Neural cell (in vitro differentiated cells): ENCODE measurements around the gene PAX8. TPM values are rescaled to one million over a fixed set of nuclear protein-coding genes. Genes with fewer than 3 reads are reported as not detected.
A peak's percentile ranks its signal among the peaks of the same experiment; 100 is the strongest.

Experiments
- H2AFZ ChIP-seq: fragments of 200-600, 300-800 bp; sonication (generic), shearing (Covaris generic); 2 replicates; pipeline ENCODE4 v1.6.0; 2014; ENCODE audit warnings: low read depth, mild to moderate bottlenecking, antibody characterized with exemption, low read length, moderate library complexity
- H3F3A ChIP-seq: fragments of 200-600 bp; shearing (Covaris generic); 2 replicates; pipeline ENCODE4 v1.6.1; 2016; ENCODE audit warnings: mild to moderate bottlenecking, moderate library complexity, mixed read lengths, antibody characterized with exemption, low read length; ENCODE audit not compliant: insufficient read depth, poor library complexity, severe bottlenecking
- H3K27ac ChIP-seq: fragments of 200-600, 300-800 bp; sonication (generic), shearing (Covaris generic); 2 replicates; pipeline ENCODE4 v1.5.1; 2014; ENCODE audit warnings: mild to moderate bottlenecking, low read length, moderate library complexity
- H3K27me3 ChIP-seq: fragments of 300-800, 200-600 bp; sonication (generic), shearing (Covaris generic); 2 replicates; pipeline ENCODE4 v1.6.0; 2014; ENCODE audit warnings: mild to moderate bottlenecking, low read depth, low read length, moderate library complexity; ENCODE audit not compliant: insufficient read depth
- H3K36me3 ChIP-seq: fragments of 300-800, 200-600 bp; sonication (generic), shearing (Covaris generic); 2 replicates; pipeline ENCODE4 v1.5.1; 2014; ENCODE audit warnings: mild to moderate bottlenecking, antibody characterized with exemption, low read length, moderate library complexity; ENCODE audit not compliant: insufficient read depth
- H3K4me2 ChIP-seq: fragments of 300-800, 200-600 bp; sonication (generic), shearing (Covaris generic); 2 replicates; pipeline ENCODE4 v1.6.0; 2014; ENCODE audit warnings: mild to moderate bottlenecking, low read length
- H3K4me3 ChIP-seq: fragments of 300-800, 200-600 bp; sonication (generic), shearing (Covaris generic); 2 replicates; pipeline ENCODE4 v1.5.1; 2014; ENCODE audit warnings: mild to moderate bottlenecking, low read length, moderate library complexity
- H3K79me2 ChIP-seq: fragments of 200-600 bp; shearing (Covaris generic); replicated peaks from 2 replicates; pipeline ENCODE4 v1.6.0; 2014; ENCODE audit warnings: mild to moderate bottlenecking, low read length, moderate library complexity; ENCODE audit not compliant: insufficient read depth
- H3K9ac ChIP-seq: fragments of 300-800, 200-600 bp; sonication (generic), shearing (Covaris generic); 2 replicates; pipeline ENCODE4 v1.6.1; 2016; ENCODE audit warnings: mild to moderate bottlenecking, low read length, mixed read lengths
- H3K9me2 ChIP-seq: fragments of 200-600 bp; shearing (Covaris generic); 2 replicates; pipeline ENCODE4 v1.6.1; 2016; ENCODE audit warnings: mild to moderate bottlenecking, low read length, mixed read lengths; ENCODE audit not compliant: insufficient read depth
- H3K9me3 ChIP-seq: fragments of 200-600, 300-800 bp; sonication (generic), shearing (Covaris generic); 2 replicates; pipeline ENCODE4 v1.6.1; 2016; ENCODE audit warnings: mild to moderate bottlenecking, mixed run types, low read length, moderate library complexity, mixed read lengths
- H4K20me1 ChIP-seq: fragments of 200-600 bp; shearing (Covaris generic); 2 replicates; pipeline ENCODE4 v1.6.1; 2016; ENCODE audit warnings: mild to moderate bottlenecking, mixed run types; ENCODE audit not compliant: insufficient read depth
- EP300 ChIP-seq: fragments of 450-650 bp; conservative IDR thresholded peaks from 2 replicates; pipeline ENCODE4 v1.6.1; 2014; ENCODE audit warnings: antibody characterized with exemption, mild to moderate bottlenecking, moderate library complexity; ENCODE audit not compliant: poor library complexity, severe bottlenecking
- EZH2 ChIP-seq: fragments of 200-600, 300-800 bp; shearing (Covaris generic), sonication (generic); IDR thresholded peaks from 2 replicates; pipeline ENCODE4 v1.6.1; 2014; ENCODE audit warnings: antibody characterized with exemption, low read length, borderline replicate concordance, mild to moderate bottlenecking; ENCODE audit not compliant: insufficient read depth, poor library complexity, severe bottlenecking
- RAD21 ChIP-seq: fragments of 450-650 bp; conservative IDR thresholded peaks from 2 replicates; pipeline ENCODE4 v1.6.1; 2014; ENCODE audit warnings: antibody characterized with exemption, mild to moderate bottlenecking, moderate library complexity
- REST ChIP-seq: IDR thresholded peaks from 2 replicates; pipeline ENCODE4 v1.6.1; 2012; ENCODE audit warnings: borderline replicate concordance
- SMC3 ChIP-seq: fragments of 450-650 bp; conservative IDR thresholded peaks from 2 replicates; pipeline ENCODE4 v1.6.1; 2014; ENCODE audit warnings: antibody characterized with exemption, mild to moderate bottlenecking, moderate library complexity; ENCODE audit not compliant: poor library complexity
- TAF1 ChIP-seq: IDR thresholded peaks from 2 replicates; pipeline ENCODE4 v1.6.1; 2012; ENCODE audit warnings: low read depth
- polyA plus RNA-seq: library from polyadenylated mRNA; depleted of rRNA; stranded (reverse); fragments of >200 nt; gene quantifications from 2 replicates; pipeline ENCODE4 v1.2.3, GENCODE V29; 2014
- TF ChIP-seq, protein P1 (sequence below): fragments of 450-650 bp; IDR thresholded peaks from 2 replicates; pipeline ENCODE4 v1.5.1; 2014; ENCODE audit warnings: antibody characterized with exemption, mild to moderate bottlenecking, moderate library complexity; ENCODE audit not compliant: poor library complexity, severe bottlenecking

PAX8 gene
- polyA plus RNA-seq, 1 donor from 2014 or later: not detected

GRCh38 chr2:113275556-113276215, 3.0 kb downstream of the PAX8 start:
- H3K9me2 ChIP-seq: no peaks in the 10 kb centered on the region
- peak overlapping the region; percentile 43 for H3K4me3 ChIP-seq
- no peak overlapping the region for H3K4me2 ChIP-seq

GRCh38 chr2:113274432-113274831, 4.3 kb downstream of the PAX8 start:
- TF ChIP-seq REST (no peak), SMC3 (no peak), TAF1 (no peak), EZH2 (no peak), RAD21 (no peak), EP300 (no peak)
- H3K27me3 ChIP-seq: peaks cover 80% of the 10 kb centered on the region
- no peaks in the 10 kb centered on the region for H3K36me3 ChIP-seq
- H3K4me2 ChIP-seq: no peak overlapping the region
- no peaks in the 10 kb centered on the region for H3K9me2 ChIP-seq
- H3F3A ChIP-seq: no peaks in the 10 kb centered on the region
- no peak overlapping the region for H3K9ac ChIP-seq
- H2AFZ ChIP-seq: no peak overlapping the region
- no peak overlapping the region for H3K27ac ChIP-seq
- H3K79me2 ChIP-seq: no peaks in the 10 kb centered on the region
- H3K9me3 ChIP-seq: no peaks in the 10 kb centered on the region
- H4K20me1 ChIP-seq: no peaks in the 10 kb centered on the region
- no peak overlapping the region for H3K4me3 ChIP-seq

More at GRCh38 chr2:113275556-113276215, 3.0 kb downstream of the PAX8 start:
- no peaks in the 10 kb centered on the region for H3K9me3 ChIP-seq
- no peaks in the 10 kb centered on the region for H3F3A ChIP-seq
- no peaks in the 10 kb centered on the region for H3K79me2 ChIP-seq
- peaks cover 92% of the 10 kb centered on the region for H3K27me3 ChIP-seq
- no peak overlapping the region for H3K9ac ChIP-seq
- H4K20me1 ChIP-seq: no peaks in the 10 kb centered on the region
- H3K27ac ChIP-seq: no peak overlapping the region
- no peak for TF ChIP-seq RAD21
- TF ChIP-seq EZH2: peak; percentile 90
- no peaks in the 10 kb centered on the region for H3K36me3 ChIP-seq
- H2AFZ ChIP-seq: no peak overlapping the region

- Histone ChIP-seq H3K4me3 (no peak overlapping the region), H3K79me2 (no peaks in the 10 kb centered on the region), H3K27me3 (peaks cover 75% of the 10 kb centered on the region), H3K9me2 (no peaks in the 10 kb centered on the region), H2AFZ (no peak overlapping the region), H3K9ac (no peak overlapping the region), H3K9me3 (no peaks in the 10 kb centered on the region), H3K36me3 (no peaks in the 10 kb centered on the region), H4K20me1 (no peaks in the 10 kb centered on the region), H3K27ac (no peak overlapping the region), H3K4me2 (no peak overlapping the region), H3F3A (no peaks in the 10 kb centered on the region)
- TF ChIP-seq, protein P1, sequence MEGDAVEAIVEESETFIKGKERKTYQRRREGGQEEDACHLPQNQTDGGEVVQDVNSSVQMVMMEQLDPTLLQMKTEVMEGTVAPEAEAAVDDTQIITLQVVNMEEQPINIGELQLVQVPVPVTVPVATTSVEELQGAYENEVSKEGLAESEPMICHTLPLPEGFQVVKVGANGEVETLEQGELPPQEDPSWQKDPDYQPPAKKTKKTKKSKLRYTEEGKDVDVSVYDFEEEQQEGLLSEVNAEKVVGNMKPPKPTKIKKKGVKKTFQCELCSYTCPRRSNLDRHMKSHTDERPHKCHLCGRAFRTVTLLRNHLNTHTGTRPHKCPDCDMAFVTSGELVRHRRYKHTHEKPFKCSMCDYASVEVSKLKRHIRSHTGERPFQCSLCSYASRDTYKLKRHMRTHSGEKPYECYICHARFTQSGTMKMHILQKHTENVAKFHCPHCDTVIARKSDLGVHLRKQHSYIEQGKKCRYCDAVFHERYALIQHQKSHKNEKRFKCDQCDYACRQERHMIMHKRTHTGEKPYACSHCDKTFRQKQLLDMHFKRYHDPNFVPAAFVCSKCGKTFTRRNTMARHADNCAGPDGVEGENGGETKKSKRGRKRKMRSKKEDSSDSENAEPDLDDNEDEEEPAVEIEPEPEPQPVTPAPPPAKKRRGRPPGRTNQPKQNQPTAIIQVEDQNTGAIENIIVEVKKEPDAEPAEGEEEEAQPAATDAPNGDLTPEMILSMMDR: no peak
Measured at GRCh38 chr2:113273981-113274380, 4.7 kb downstream of the PAX8 start.
